IMR-90 (cell line): ENCODE results near the gene SPATA24. TPM values are rescaled to one million over a fixed set of nuclear protein-coding genes. Genes with fewer than 3 reads are reported as not detected.

Source experiments
- ATAC-seq: fragments of 200-7000 bp; cut with Tn5 transposase; 2 replicates; pipeline ENCODE4 v1.9.1; 2020; ENCODE audit warnings: low read depth, mild to moderate bottlenecking, moderate library complexity
- BruUV-seq: library from RNA; stranded (reverse); fragments of 400-500 nt; replicated peaks from 2 replicates; lab custom pipeline; 2021; lab: Mats Ljungman, UMichigan
- CTCF ChIA-PET: fragments of 300-600 bp; formaldehyde crosslinking; extraction: SDS; loops from one replicate; lab custom pipeline; 2021; ENCODE audit warnings: antibody characterized with exemption; lab: Yijun Ruan, JAX
- POLR2A ChIA-PET: fragments of 300-600 bp; sonication (Branson Sonifier 250); formaldehyde crosslinking; loops from one replicate; lab custom pipeline; 2022; ENCODE audit warnings: antibody characterized with exemption; ENCODE audit not compliant: unreplicated experiment; lab: Charles Lee
- DNase-seq: peaks from one replicate; pipeline ENCODE4 v3.0.0; 2013
- H2AFZ ChIP-seq: replicated peaks from 2 replicates; pipeline ENCODE3; 2013; ENCODE audit warnings: low read length, mild to moderate bottlenecking; ENCODE audit not compliant: poor library complexity
- H2AK5ac ChIP-seq: 2 replicates; pipeline ENCODE4 v1.6.1; 2013; ENCODE audit warnings: low read depth, low read length, inconsistent platforms
- H2AK9ac ChIP-seq: replicated peaks from 2 replicates; pipeline ENCODE3; 2013; ENCODE audit warnings: mild to moderate bottlenecking, low read depth, low read length, moderate library complexity; ENCODE audit not compliant: poor library complexity
- H2BK120ac ChIP-seq: 2 replicates; pipeline ENCODE4 v1.6.1; 2013; ENCODE audit warnings: low read depth, low read length, inconsistent platforms
- H2BK15ac ChIP-seq: 3 replicates; pipeline ENCODE4 v1.6.1; 2013; ENCODE audit warnings: low read depth, low read length, inconsistent platforms
- H2BK20ac ChIP-seq: 2 replicates; pipeline ENCODE4 v1.6.1; 2013; ENCODE audit warnings: low read depth, mild to moderate bottlenecking, inconsistent platforms, low read length, moderate library complexity
- H2BK5ac ChIP-seq: 2 replicates; pipeline ENCODE4 v1.6.1; 2013; ENCODE audit warnings: mild to moderate bottlenecking, low read depth, low read length, inconsistent platforms; ENCODE audit not compliant: poor library complexity, severe bottlenecking
- H3K14ac ChIP-seq: replicated peaks from 2 replicates; pipeline ENCODE4 v1.6.1; 2013; ENCODE audit warnings: low read depth, low read length, inconsistent platforms
- H3K18ac ChIP-seq: 2 replicates; pipeline ENCODE4 v1.6.1; 2013; ENCODE audit warnings: low read depth, low read length, control low read depth
- H3K23ac ChIP-seq: 2 replicates; pipeline ENCODE4 v1.6.1; 2013; ENCODE audit warnings: low read depth, low read length, inconsistent platforms
- H3K27ac ChIP-seq: 2 replicates; pipeline ENCODE4 v1.5.1; 2013; ENCODE audit warnings: mild to moderate bottlenecking, control low read depth, low read length; ENCODE audit not compliant: insufficient read depth
- H3K27me3 ChIP-seq: 2 replicates; pipeline ENCODE4 v1.6.1; 2013; ENCODE audit warnings: low read length; ENCODE audit not compliant: control insufficient read depth, insufficient read depth
- H3K36me3 ChIP-seq: 2 replicates; pipeline ENCODE4 v1.6.1; 2013; ENCODE audit warnings: low read length, mixed read lengths; ENCODE audit not compliant: control insufficient read depth, insufficient read depth
- H3K4ac ChIP-seq: 2 replicates; pipeline ENCODE4 v1.6.1; 2013; ENCODE audit warnings: low read depth, low read length, inconsistent platforms
- H3K4me1 ChIP-seq: 2 replicates; pipeline ENCODE4 v1.6.1; 2013; ENCODE audit warnings: low read length, mixed read lengths; ENCODE audit not compliant: control insufficient read depth, insufficient read depth
- H3K4me2 ChIP-seq: 2 replicates; pipeline ENCODE4 v1.6.1; 2013; ENCODE audit warnings: low read depth, mild to moderate bottlenecking, control low read depth, low read length, moderate library complexity
- H3K4me3 ChIP-seq: 2 replicates; pipeline ENCODE4 v1.5.1; 2013; ENCODE audit warnings: low read depth, mild to moderate bottlenecking, control low read depth, low read length, moderate library complexity; ENCODE audit not compliant: insufficient read depth
- H3K56ac ChIP-seq: 2 replicates; pipeline ENCODE4 v1.6.1; 2013; ENCODE audit warnings: low read length, inconsistent platforms; ENCODE audit not compliant: insufficient read depth; ENCODE audit errors: extremely low read depth
- H3K79me1 ChIP-seq, 2 experiments: 2 replicates each; pipeline ENCODE4 v1.6.1; 2013; ENCODE audit warnings: low read length in 2 of 2, inconsistent platforms in 1 of 2, low read depth in 1 of 2
- H3K9ac ChIP-seq: 2 replicates; pipeline ENCODE4 v1.6.1; 2013; ENCODE audit warnings: low read depth, low read length, control low read depth
- H3K9me1 ChIP-seq: 2 replicates; pipeline ENCODE4 v1.6.1; 2013; ENCODE audit warnings: low read length, inconsistent platforms; ENCODE audit not compliant: insufficient read depth
- H3K9me3 ChIP-seq: 2 replicates; pipeline ENCODE4 v1.6.1; 2013; ENCODE audit warnings: low read length; ENCODE audit not compliant: control insufficient read depth, insufficient read depth
- H4K20me1 ChIP-seq: 2 replicates; pipeline ENCODE4 v1.6.1; 2013; ENCODE audit warnings: low read length, inconsistent platforms; ENCODE audit not compliant: insufficient read depth
- H4K5ac ChIP-seq: 2 replicates; pipeline ENCODE4 v1.6.1; 2013; ENCODE audit warnings: mild to moderate bottlenecking, low read depth, low read length, control low read depth
- H4K8ac ChIP-seq, 2 experiments: 2 replicates each; pipeline ENCODE4 v1.6.1; 2013; ENCODE audit warnings: low read depth in 2 of 2, low read length in 2 of 2, control low read depth in 1 of 2, inconsistent platforms in 1 of 2
- H4K91ac ChIP-seq: 2 replicates; pipeline ENCODE4 v1.6.1; 2013; ENCODE audit warnings: low read depth, low read length, inconsistent platforms; ENCODE audit not compliant: insufficient read depth
- BHLHE40 ChIP-seq: fragments of 150-350 bp; IDR thresholded peaks from 2 replicates; pipeline ENCODE4 v1.6.1; 2016; ENCODE audit warnings: mild to moderate bottlenecking, low read depth, low read length
- CEBPB ChIP-seq: IDR thresholded peaks from 2 replicates; pipeline ENCODE4 v1.6.1; 2012; ENCODE audit warnings: low read depth, low read length, improper control_type of control experiment
- CHD1 ChIP-seq: IDR thresholded peaks from 2 replicates; pipeline ENCODE4 v1.6.1; 2012; ENCODE audit warnings: low read depth, low read length, improper control_type of control experiment
- CTCF ChIP-seq: conservative IDR thresholded peaks from 2 replicates; pipeline ENCODE4 v1.5.1; 2012; ENCODE audit warnings: mild to moderate bottlenecking, low read depth, low read length, improper control_type of control experiment
- ELK1 ChIP-seq: fragments of 150-350 bp; IDR thresholded peaks from 2 replicates; pipeline ENCODE4 v1.6.1; 2016; ENCODE audit warnings: low read depth, mild to moderate bottlenecking, low read length, moderate library complexity, borderline replicate concordance
- FOS ChIP-seq: fragments of 150-350 bp; IDR thresholded peaks from 2 replicates; pipeline ENCODE4 v1.6.1; 2016; ENCODE audit warnings: low read depth, low read length
- MAFK ChIP-seq: IDR thresholded peaks from 2 replicates; pipeline ENCODE4 v1.6.1; 2012; ENCODE audit warnings: low read depth, low read length, improper control_type of control experiment
- MAZ ChIP-seq: IDR thresholded peaks from 2 replicates; pipeline ENCODE4 v1.6.1; 2012; ENCODE audit warnings: low read depth, mild to moderate bottlenecking, low read length, improper control_type of control experiment, moderate library complexity, borderline replicate concordance
- MXI1 ChIP-seq: IDR thresholded peaks from 2 replicates; pipeline ENCODE4 v1.6.1; 2012; ENCODE audit warnings: low read depth, mild to moderate bottlenecking, low read length, moderate library complexity, borderline replicate concordance
- NFE2L2 ChIP-seq: fragments of 150-350 bp; IDR thresholded peaks from 2 replicates; pipeline ENCODE4 v1.6.1; 2016; ENCODE audit warnings: low read depth, mild to moderate bottlenecking, low read length
- POLR2A ChIP-seq: IDR thresholded peaks from 2 replicates; pipeline ENCODE4 v1.6.1; 2012; ENCODE audit warnings: mild to moderate bottlenecking, low read depth, low read length
- RAD21 ChIP-seq: IDR thresholded peaks from 2 replicates; pipeline ENCODE4 v1.6.1; 2012; ENCODE audit warnings: low read length, improper control_type of control experiment
- RCOR1 ChIP-seq: IDR thresholded peaks from 2 replicates; pipeline ENCODE4 v1.6.1; 2012; ENCODE audit warnings: mild to moderate bottlenecking, low read length, improper control_type of control experiment; ENCODE audit not compliant: insufficient replicate concordance
- RFX5 ChIP-seq: IDR thresholded peaks from 2 replicates; pipeline ENCODE4 v1.8.0; 2012; ENCODE audit warnings: low read depth, mild to moderate bottlenecking, low read length, moderate library complexity
- SMC3 ChIP-seq: fragments of 150-350 bp; IDR thresholded peaks from 2 replicates; pipeline ENCODE4 v1.6.1; 2016; ENCODE audit warnings: low read depth, mild to moderate bottlenecking, antibody characterized with exemption, low read length, moderate library complexity
- USF2 ChIP-seq: fragments of 150-350 bp; IDR thresholded peaks from 2 replicates; pipeline ENCODE4 v1.6.1; 2017; ENCODE audit warnings: mild to moderate bottlenecking, antibody characterized with exemption, low read length, low read depth
- WGBS, 2 experiments: methylation state at CpG; one replicate each; pipeline versions ENCODE4 v1.1.5 to v1.1.7; 2013; ENCODE audit warnings: missing lambda C conversion rate in 2 of 2; ENCODE audit not compliant: insufficient read length in 1 of 2; ENCODE audit errors: extremely low coverage in 2 of 2; 5-methylcytosine and 5-hydroxymethylcytosine counted together
- dilution Hi-C: fragments of 300-500 bp; cut with HindIII; formaldehyde crosslinking; loops from one replicate; pipeline ENCODE4 v1.14.3; 2018; ENCODE audit warnings: low sequenced_read_pairs; ENCODE audit not compliant: unreplicated experiment
- in situ Hi-C: fragments of 300-500 bp; cut with MboI; formaldehyde crosslinking; loops from 3 replicates; pipeline ENCODE4 v1.14.3; 2019; ENCODE audit warnings: low sequenced_read_pairs, inconsistent platforms, mixed read lengths
- intact Hi-C: fragments of 100-400 bp; cut with micrococcal nuclease; formaldehyde crosslinking; loops from 2 replicates; pipeline ENCODE4 v1.10.0; 2022
- polyA plus RNA-seq, 3 experiments: library from polyadenylated mRNA; depleted of rRNA; stranded (reverse); fragments of >200 nt; gene quantifications; 2 replicates each; pipeline ENCODE4 v1.2.3, GENCODE V29; 2012; ENCODE audit warnings: low replicate concordance in 1 of 3
- total RNA-seq: library from RNA; depleted of rRNA; stranded (reverse); fragments of >200 nt; gene quantifications from 2 replicates; pipeline ENCODE4 v1.2.3, GENCODE V29; 2012

Gene SPATA24
- total and polyA plus RNA-seq, 2 of the 4 experiments (the other 2 are of a cell fraction), result 4.1 to 4.3 TPM

- ATAC-seq (no peak), DNase-seq (no peak)
- CTCF ChIA-PET, result interaction anchor here (1.1 kb wide), 1 partner anchor 1009 kb away, joined by 3 read pairs; the partner anchor contains the start of gene KDM3B
- Histone ChIP-seq H3K27me3 (no peaks in the 10 kb centered on the region), H3K27ac (no peak overlapping the region), H3K4ac (no peak overlapping the region), H2BK120ac (no peak overlapping the region), H3K79me1 (peaks cover 19 to 81% of the 10 kb centered on the region in 2 experiments), H3K23ac (no peak overlapping the region), H3K9ac (no peak overlapping the region), H2BK5ac (no peak overlapping the region), H3K4me3 (no peak overlapping the region), H3K4me1 (peaks cover 2% of the 10 kb centered on the region; the same call in 1 of the 2 replicates), H3K18ac (no peak overlapping the region), H3K56ac (no peak overlapping the region), H2BK20ac (no peak overlapping the region), H4K91ac (no peak overlapping the region), H4K20me1 (peaks cover 62% of the 10 kb centered on the region), H2AK5ac (no peak overlapping the region), H3K4me2 (no peak overlapping the region), H2BK15ac (no peak overlapping the region), H4K5ac (no peak overlapping the region), H2AFZ (no peak overlapping the region), H4K8ac (no peak overlapping the region), H3K36me3 (peaks cover 26% of the 10 kb centered on the region), H3K9me3 (no peaks in the 10 kb centered on the region), H3K9me1 (peaks cover 5% of the 10 kb centered on the region), H3K14ac (no peak overlapping the region), H2AK9ac (no peak overlapping the region)
- dilution Hi-C loops (no loop called here), intact Hi-C loops (no loop called here), in situ Hi-C loops (no loop called here)
- TF ChIP-seq MAZ, result no peak
- no peak for TF ChIP-seq POLR2A
- TF ChIP-seq CHD1, result no peak
- TF ChIP-seq RAD21, result no peak
- no peak for TF ChIP-seq CEBPB
- no peak for TF ChIP-seq RCOR1
- no peak for TF ChIP-seq MXI1
- no peak for TF ChIP-seq CTCF
- TF ChIP-seq SMC3, result no peak
- TF ChIP-seq BHLHE40, result no peak
- TF ChIP-seq USF2, result no peak
- TF ChIP-seq NFE2L2, result no peak
- no peak for TF ChIP-seq FOS
- TF ChIP-seq ELK1, result no peak
- no peak for TF ChIP-seq MAFK
- TF ChIP-seq RFX5, result no peak
- BruUV-seq, result no TSS peak
- POLR2A ChIA-PET, result no interaction called here
- WGBS, 2 experiments, result 97% methylated on average over 4 of the region's 6 CpGs; no CpG with 5 or more reads in 1 of the 2 experiments
Observed at GRCh38 chr5:139361835-139362429, 42.0 kb downstream of the SPATA24 start.
